ENCODE results near the gene EIF4E1B. TPM values are rescaled to one million over a fixed set of nuclear protein-coding genes. Genes with fewer than 3 reads are reported as not detected.

Gene EIF4E1B
- total RNA-seq, 4 donors from 2014 or later = not detected

GRCh38 chr5:176592573-176592972 is 37.9 kb upstream of the EIF4E1B start:
- no peak for TF ChIP-seq CTCF (IDR thresholded peaks at IDR 0.05; ENCODE audit: low read depth)

GRCh38 chr5:176593273-176593869 is 37.1 kb upstream of the EIF4E1B start:
- no peak for TF ChIP-seq CTCF (IDR thresholded peaks at IDR 0.05; ENCODE audit: low read depth)

- no peak for TF ChIP-seq CTCF (IDR thresholded peaks at IDR 0.05; ENCODE audit: low read depth)
Measured at GRCh38 chr5:176594554-176594953, 35.9 kb upstream of the EIF4E1B start.

GRCh38 chr5:176595386-176595943 is 35.0 kb upstream of the EIF4E1B start:
- TF ChIP-seq CTCF (IDR thresholded peaks at IDR 0.05; ENCODE audit: low read depth) = no peak

- TF ChIP-seq CTCF (IDR thresholded peaks at IDR 0.05; ENCODE audit: low read depth) = no peak
Measured at GRCh38 chr5:176596069-176596644, 34.3 kb upstream of the EIF4E1B start.

- TF ChIP-seq CTCF (IDR thresholded peaks at IDR 0.05; ENCODE audit: low read depth) = no peak
Measured at GRCh38 chr5:176596689-176597416, 33.6 kb upstream of the EIF4E1B start.
